ENCODE results near the gene AP5B1. TPM values are rescaled to one million over a fixed set of nuclear protein-coding genes. Genes with fewer than 3 reads are reported as not detected.

Gene AP5B1
- total and polyA plus RNA-seq, 9 of the 15 experiments (the other 6 are each of a cell fraction or from before 2014, with no cell fraction given): 0.51 to 24.2 (median 5.1) TPM

GRCh38 chr11:65792456-65792855 lies 11.7 kb upstream of the AP5B1 start:
- Histone ChIP-seq H3K9ac (ENCODE audit: insufficient read depth in 1 of 2, low read depth in 2 of 2, low read length in 2 of 2) (peak overlapping the region in 1 of 2 experiments; percentile 55; a peak in 1 of 4 replicates), H3K79me2 (ENCODE audit: control insufficient read depth, insufficient read depth, low read length) (no peaks in the 10 kb centered on the region), H3K9me1 (ENCODE audit: control insufficient read depth, insufficient read depth, low read length) (no peaks in the 10 kb centered on the region), H3K27ac (ENCODE audit: extremely low read depth, low read depth, low read length) (no peak overlapping the region), H3K4me2 (ENCODE audit: insufficient read depth, low read length) (no peak overlapping the region), H4K20me1 (replicated peaks; ENCODE audit: control insufficient read depth, insufficient read depth, low read length) (peaks cover 13% of the 10 kb centered on the region; the same call in 1 of the 2 replicates), H3K36me3 (ENCODE audit: control insufficient read depth, insufficient read depth, low read length) (no peaks in the 10 kb centered on the region), H2AFZ (ENCODE audit: low read depth, low read length) (no peak overlapping the region), H3K27me3 (ENCODE audit: control insufficient read depth in 2 of 2, insufficient read depth in 2 of 2, low read length in 2 of 2) (peaks cover 77 to 93% of the 10 kb centered on the region in 2 experiments), H3K4me3 (no peak overlapping the region), H3K4me1 (replicated peaks in 1 of 2; ENCODE audit: control insufficient read depth in 2 of 2, insufficient read depth in 2 of 2, low read length in 2 of 2) (peaks cover 0 to 41% of the 10 kb centered on the region in 2 experiments; a peak in 2 of 5 replicates), H3K9me3 (replicated peaks; ENCODE audit: control insufficient read depth, insufficient read depth, low read depth, low read length) (no peaks in the 10 kb centered on the region)
- BruUV-seq (replicated peaks): no TSS peak
- ChIA-PET POLR2A (interaction anchor here (0.8 to 1.3 kb wide), 5 partner anchors 9 to 20 kb away, joined by 3 to 9 read pairs (median 3); partner anchors contain the start of gene AP5B1), CTCF (ENCODE audit: low intra/inter-chr PET ratio) (no interaction called here)
- in situ Hi-C loops (cut with MboI) (no loop called here), intact Hi-C loops (cut with micrococcal nuclease) (no loop called here)
- ATAC-seq: no peak; the same call in 2 of the 3 replicates
- FAIRE-seq: no peak
- no peak for TF ChIP-seq SRSF3 (IDR thresholded peaks at IDR 0.05; ENCODE audit: insufficient read depth, low read length)
- TF ChIP-seq, protein P1, sequence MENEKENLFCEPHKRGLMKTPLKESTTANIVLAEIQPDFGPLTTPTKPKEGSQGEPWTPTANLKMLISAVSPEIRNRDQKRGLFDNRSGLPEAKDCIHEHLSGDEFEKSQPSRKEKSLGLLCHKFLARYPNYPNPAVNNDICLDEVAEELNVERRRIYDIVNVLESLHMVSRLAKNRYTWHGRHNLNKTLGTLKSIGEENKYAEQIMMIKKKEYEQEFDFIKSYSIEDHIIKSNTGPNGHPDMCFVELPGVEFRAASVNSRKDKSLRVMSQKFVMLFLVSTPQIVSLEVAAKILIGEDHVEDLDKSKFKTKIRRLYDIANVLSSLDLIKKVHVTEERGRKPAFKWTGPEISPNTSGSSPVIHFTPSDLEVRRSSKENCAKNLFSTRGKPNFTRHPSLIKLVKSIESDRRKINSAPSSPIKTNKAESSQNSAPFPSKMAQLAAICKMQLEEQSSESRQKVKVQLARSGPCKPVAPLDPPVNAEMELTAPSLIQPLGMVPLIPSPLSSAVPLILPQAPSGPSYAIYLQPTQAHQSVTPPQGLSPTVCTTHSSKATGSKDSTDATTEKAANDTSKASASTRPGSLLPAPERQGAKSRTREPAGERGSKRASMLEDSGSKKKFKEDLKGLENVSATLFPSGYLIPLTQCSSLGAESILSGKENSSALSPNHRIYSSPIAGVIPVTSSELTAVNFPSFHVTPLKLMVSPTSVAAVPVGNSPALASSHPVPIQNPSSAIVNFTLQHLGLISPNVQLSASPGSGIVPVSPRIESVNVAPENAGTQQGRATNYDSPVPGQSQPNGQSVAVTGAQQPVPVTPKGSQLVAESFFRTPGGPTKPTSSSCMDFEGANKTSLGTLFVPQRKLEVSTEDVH (IDR thresholded peaks at IDR 0.05; ENCODE audit: low read depth, partially characterized antibody): no peak
- no peak for TF ChIP-seq MTA3 (IDR thresholded peaks at IDR 0.05; ENCODE audit: borderline replicate concordance)
- TF ChIP-seq PHF20 (IDR thresholded peaks at IDR 0.05; ENCODE audit: partially characterized antibody): no peak
- TF ChIP-seq HMBOX1 (IDR thresholded peaks at IDR 0.05): no peak
- TF ChIP-seq, protein P2, sequence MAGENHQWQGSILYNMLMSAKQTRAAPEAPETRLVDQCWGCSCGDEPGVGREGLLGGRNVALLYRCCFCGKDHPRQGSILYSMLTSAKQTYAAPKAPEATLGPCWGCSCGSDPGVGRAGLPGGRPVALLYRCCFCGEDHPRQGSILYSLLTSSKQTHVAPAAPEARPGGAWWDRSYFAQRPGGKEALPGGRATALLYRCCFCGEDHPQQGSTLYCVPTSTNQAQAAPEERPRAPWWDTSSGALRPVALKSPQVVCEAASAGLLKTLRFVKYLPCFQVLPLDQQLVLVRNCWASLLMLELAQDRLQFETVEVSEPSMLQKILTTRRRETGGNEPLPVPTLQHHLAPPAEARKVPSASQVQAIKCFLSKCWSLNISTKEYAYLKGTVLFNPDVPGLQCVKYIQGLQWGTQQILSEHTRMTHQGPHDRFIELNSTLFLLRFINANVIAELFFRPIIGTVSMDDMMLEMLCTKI (IDR thresholded peaks at IDR 0.05; ENCODE audit: partially characterized antibody): no peak
- TF ChIP-seq, protein P3, sequence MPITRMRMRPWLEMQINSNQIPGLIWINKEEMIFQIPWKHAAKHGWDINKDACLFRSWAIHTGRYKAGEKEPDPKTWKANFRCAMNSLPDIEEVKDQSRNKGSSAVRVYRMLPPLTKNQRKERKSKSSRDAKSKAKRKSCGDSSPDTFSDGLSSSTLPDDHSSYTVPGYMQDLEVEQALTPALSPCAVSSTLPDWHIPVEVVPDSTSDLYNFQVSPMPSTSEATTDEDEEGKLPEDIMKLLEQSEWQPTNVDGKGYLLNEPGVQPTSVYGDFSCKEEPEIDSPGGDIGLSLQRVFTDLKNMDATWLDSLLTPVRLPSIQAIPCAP (CRISPR knock-in tag; IDR thresholded peaks at IDR 0.05; ENCODE audit: borderline replicate concordance): no peak
- no peak for TF ChIP-seq YY1 (IDR thresholded peaks at IDR 0.05; ENCODE audit: borderline replicate concordance in 1 of 3, control insufficient read depth in 1 of 3, extremely low read depth in 1 of 3, insufficient read depth in 3 of 3, insufficient read length in 1 of 3, insufficient replicate concordance in 2 of 3, low read depth in 1 of 3, low read length in 2 of 3)
- no peak for TF ChIP-seq POU5F1 (IDR thresholded peaks at IDR 0.05; ENCODE audit: borderline replicate concordance, low read depth, low read length, partially characterized antibody)
- TF ChIP-seq HOMEZ (CRISPR knock-in tag; IDR thresholded peaks at IDR 0.05): no peak
- TF ChIP-seq, protein P4, sequence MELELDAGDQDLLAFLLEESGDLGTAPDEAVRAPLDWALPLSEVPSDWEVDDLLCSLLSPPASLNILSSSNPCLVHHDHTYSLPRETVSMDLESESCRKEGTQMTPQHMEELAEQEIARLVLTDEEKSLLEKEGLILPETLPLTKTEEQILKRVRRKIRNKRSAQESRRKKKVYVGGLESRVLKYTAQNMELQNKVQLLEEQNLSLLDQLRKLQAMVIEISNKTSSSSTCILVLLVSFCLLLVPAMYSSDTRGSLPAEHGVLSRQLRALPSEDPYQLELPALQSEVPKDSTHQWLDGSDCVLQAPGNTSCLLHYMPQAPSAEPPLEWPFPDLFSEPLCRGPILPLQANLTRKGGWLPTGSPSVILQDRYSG (tag; conservative IDR thresholded peaks at IDR 0.05; ENCODE audit: low read depth): no peak
- WGBS (ENCODE audit: insufficient coverage, low coverage, missing lambda C conversion rate): 5% methylated on average over 14 of the region's 16 CpGs
- no peak for DNase-seq (ENCODE audit: extremely low read depth in 1 of 4, low spot score in 3 of 4)
